Suprapubic skin (tissue), 4 donors: ENCODE data around the gene GLYATL1B. TPM values are rescaled to one million over a fixed set of nuclear protein-coding genes. Genes with fewer than 3 reads are reported as not detected.
"Not testable (repeated sequence)": the region's sequence is repeated elsewhere in the genome, so short reads cannot be mapped to it uniquely, and the experiment has no call there.

Source experiments
- DNase-seq, 2 donors: peaks; one replicate each; pipeline ENCODE4 v3.0.0-alpha.2; 2019; ENCODE audit warnings: low spot score in 2 of 2
- H3K27ac ChIP-seq: fragments of 200-600 bp; sonication (generic); one replicate; pipeline ENCODE4 v1.5.1; 2019
- H3K27me3 ChIP-seq: fragments of 200-600 bp; sonication (generic); one replicate; pipeline ENCODE4 v1.5.1; 2019
- H3K36me3 ChIP-seq: fragments of 200-600 bp; sonication (generic); one replicate; pipeline ENCODE4 v1.5.1; 2019
- H3K4me1 ChIP-seq: fragments of 200-600 bp; sonication (generic); one replicate; pipeline ENCODE4 v1.5.1; 2019
- H3K4me3 ChIP-seq: fragments of 200-600 bp; sonication (generic); one replicate; pipeline ENCODE4 v1.5.1; 2019; ENCODE audit warnings: mild to moderate bottlenecking
- H3K9me3 ChIP-seq: fragments of 200-600 bp; sonication (generic); one replicate; pipeline ENCODE4 v1.5.1; 2019
- CTCF ChIP-seq, 2 donors: fragments of 200-600 bp in 1 of 2; fragments of 450-650 bp in 1 of 2; sonication (generic) in 1 of 2; IDR thresholded peaks; one replicate each; pipeline ENCODE4 v1.5.1; 2016 to 2019; ENCODE audit warnings: antibody characterized with exemption in 2 of 2, mild to moderate bottlenecking in 1 of 2, moderate library complexity in 1 of 2
- EP300 ChIP-seq: sonication (generic); formaldehyde crosslinking; IDR thresholded peaks from one replicate; pipeline ENCODE4 v1.6.1; 2017; ENCODE audit warnings: antibody characterized with exemption
- POLR2A ChIP-seq, 2 donors: fragments of 450-650 bp; IDR thresholded peaks; one replicate each; pipeline ENCODE4 v1.6.1; 2017; ENCODE audit warnings: antibody characterized with exemption in 2 of 2, mild to moderate bottlenecking in 2 of 2, moderate library complexity in 2 of 2
- POLR2AphosphoS5 ChIP-seq, 3 donors: sonication (generic); formaldehyde crosslinking; IDR thresholded peaks; one replicate each; pipeline ENCODE4 v1.6.1; 2017; ENCODE audit warnings: antibody characterized with exemption in 3 of 3
- WGBS: methylation state at CpG from one replicate; pipeline ENCODE4 v1.1.5; 2018; 5-methylcytosine and 5-hydroxymethylcytosine counted together
- total RNA-seq, 4 donors: library from RNA; depleted of rRNA; stranded (reverse); fragments of >200 nt; gene quantifications; one replicate each; pipeline ENCODE4 v1.1.0, GENCODE V29; 2016

GLYATL1B gene
- total RNA-seq, 4 donors from 2014 or later, result not detected

DNA sequence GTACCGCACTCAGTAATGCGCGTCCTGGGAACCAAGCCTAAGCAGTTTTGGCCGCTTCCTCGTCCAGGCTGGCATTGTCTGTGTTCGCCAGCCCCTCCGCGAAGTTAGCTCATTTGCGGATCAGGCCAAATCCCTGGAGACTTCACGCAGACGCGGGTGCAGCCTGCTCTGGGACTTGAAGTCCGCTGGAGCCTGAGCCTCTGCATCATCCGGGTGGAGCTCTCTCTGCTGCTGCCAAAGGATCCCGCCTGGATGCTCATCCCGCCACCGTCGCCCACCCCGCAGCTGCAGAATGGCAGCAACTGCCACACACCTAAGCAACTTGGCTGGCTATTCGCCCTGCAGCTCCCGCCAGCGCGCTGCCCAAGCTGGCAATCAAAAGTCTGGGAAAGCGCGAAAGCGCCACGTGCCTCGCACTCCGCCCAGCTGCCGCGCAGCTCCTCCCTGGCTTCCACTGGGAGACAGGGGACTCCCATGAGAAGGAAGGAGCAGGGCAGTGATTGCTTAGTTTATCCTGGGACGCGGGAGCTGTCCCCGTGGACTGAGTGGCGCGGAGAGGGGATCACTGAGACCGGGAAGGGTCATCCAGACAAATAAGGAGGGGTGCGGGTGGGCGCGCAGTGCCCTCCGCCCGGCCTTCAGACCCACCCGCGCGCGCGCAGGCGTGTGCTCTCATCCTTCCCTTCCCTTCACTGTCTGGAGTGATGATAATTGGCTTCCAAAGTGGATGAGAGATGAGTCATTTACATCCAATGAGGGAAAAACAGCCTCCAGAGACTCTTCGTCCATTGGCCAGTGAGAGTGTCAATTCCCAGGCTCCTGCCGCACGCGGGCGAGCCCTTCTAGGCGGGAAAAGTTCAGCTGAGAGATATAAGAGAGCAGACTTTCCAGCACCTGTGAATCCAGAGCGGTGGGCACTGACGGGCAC, 23.2 kb upstream of the GLYATL1B start:
- WGBS, result 65% methylated on average over 43 of the region's 56 CpGs
- TF ChIP-seq EP300 (no peak), POLR2A (IDR thresholded peaks at IDR 0.05) (no peak), POLR2AphosphoS5 (IDR thresholded peaks at IDR 0.05) (no peak), CTCF (IDR thresholded peaks at IDR 0.05) (no peak)
- H3K27ac ChIP-seq, result no peak overlapping the region

DNA sequence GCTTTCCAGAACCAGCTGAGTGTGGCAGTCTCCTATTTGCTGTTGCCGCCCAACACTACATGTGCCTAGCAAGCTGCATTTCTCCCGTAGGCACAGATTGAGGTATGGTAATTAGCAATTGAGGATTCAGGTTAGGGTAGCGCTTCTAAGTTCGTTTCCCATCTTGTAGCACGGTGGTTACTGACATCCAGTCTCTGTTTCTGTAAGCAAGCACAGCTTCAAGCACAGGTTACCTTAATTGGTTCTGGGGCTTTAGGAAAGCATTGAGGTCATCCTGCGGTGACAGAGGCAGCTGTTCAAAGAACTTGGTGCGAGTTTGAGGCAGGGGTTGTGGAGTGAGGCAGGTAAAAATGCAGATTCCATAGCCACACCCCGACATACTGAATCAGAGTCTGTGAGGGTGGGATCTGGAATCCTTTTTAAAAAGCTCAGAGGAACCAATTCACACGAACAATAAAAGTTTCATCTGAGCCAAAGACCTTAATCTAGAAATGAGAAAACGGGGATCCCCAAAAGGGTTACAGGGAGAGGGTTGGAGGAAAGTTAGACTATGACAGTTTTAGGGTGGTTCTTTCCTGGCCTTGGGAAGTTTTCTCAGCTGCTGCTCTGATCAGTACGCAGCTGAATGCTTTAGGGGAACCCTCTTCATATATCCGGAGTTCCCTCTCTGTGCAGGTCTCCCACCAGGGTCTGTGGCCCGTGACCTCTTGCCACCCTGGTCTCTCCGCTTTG, 21.9 kb upstream of the GLYATL1B start:
- H3K27ac ChIP-seq, DNase-seq, H3K9me3 ChIP-seq, H3K36me3 ChIP-seq, H3K4me1 ChIP-seq, H3K4me3 ChIP-seq: not testable (repeated sequence)
- H3K27me3 ChIP-seq, result peaks cover 36% of the 10 kb centered on the region
- WGBS, result 77% methylated on average over 14 of the region's 14 CpGs

More for the DNA sequence above, 23.2 kb upstream of the GLYATL1B start:
- H3K9me3 ChIP-seq, result no peaks in the 10 kb centered on the region
- DNase-seq, result no peak
- H3K36me3 ChIP-seq, result no peaks in the 10 kb centered on the region
- H3K27me3 ChIP-seq, result peaks cover 36% of the 10 kb centered on the region
- H3K4me1 ChIP-seq, result peaks cover 8% of the 10 kb centered on the region
- no peak overlapping the region for H3K4me3 ChIP-seq

DNA sequence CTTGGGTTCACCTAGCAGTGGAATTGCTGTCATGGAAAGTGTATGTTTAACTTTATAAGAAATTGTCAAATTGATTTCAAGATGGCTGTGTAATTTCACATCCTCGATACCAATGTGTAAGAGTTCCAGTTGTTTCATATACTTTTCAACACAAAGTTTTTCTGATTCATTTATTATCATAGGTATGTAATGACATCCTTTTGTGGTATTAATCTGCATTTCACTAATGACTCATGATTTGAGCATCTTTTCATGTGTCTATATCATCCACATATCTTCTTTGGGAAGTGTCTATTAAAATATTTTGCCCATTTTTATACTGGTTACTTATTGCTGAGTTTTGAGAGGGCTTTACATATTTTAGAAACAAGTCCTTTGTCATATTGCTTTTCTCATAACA, 17.0 kb upstream of the GLYATL1B start:
- no peak overlapping the region for H3K4me3 ChIP-seq
- no peaks in the 10 kb centered on the region for H3K9me3 ChIP-seq
- no peak for DNase-seq
- H3K27me3 ChIP-seq, result peaks cover 12% of the 10 kb centered on the region
- 86% methylated on average over 1 of the region's 1 CpG for WGBS
- no peak overlapping the region for H3K27ac ChIP-seq
- no peaks in the 10 kb centered on the region for H3K36me3 ChIP-seq
- no peaks in the 10 kb centered on the region for H3K4me1 ChIP-seq
- no peak for TF ChIP-seq EP300
- no peak for TF ChIP-seq CTCF (IDR thresholded peaks at IDR 0.05)

GRCh38 chr11:59076876-59077571, 9.1 kb upstream of the GLYATL1B start:
- Histone ChIP-seq H3K9me3 (no peaks in the 10 kb centered on the region), H3K27me3 (peaks cover 1% of the 10 kb centered on the region), H3K4me1 (no peaks in the 10 kb centered on the region), H3K4me3 (no peak overlapping the region), H3K27ac (no peak overlapping the region), H3K36me3 (no peaks in the 10 kb centered on the region)
- TF ChIP-seq POLR2A (IDR thresholded peaks at IDR 0.05) (no peak), CTCF (IDR thresholded peaks at IDR 0.05) (no peak), POLR2AphosphoS5 (IDR thresholded peaks at IDR 0.05) (no peak), EP300 (no peak)
- 85% methylated on average over 8 of the region's 8 CpGs for WGBS
- no peak for DNase-seq

GRCh38 chr11:59078435-59078834, 7.7 kb upstream of the GLYATL1B start:
- no peaks in the 10 kb centered on the region for H3K27me3 ChIP-seq
- no peak for DNase-seq
- 73% methylated on average over 2 of the region's 2 CpGs for WGBS
- no peak overlapping the region for H3K4me3 ChIP-seq
- TF ChIP-seq CTCF (IDR thresholded peaks at IDR 0.05), result no peak
- no peak for TF ChIP-seq POLR2AphosphoS5 (IDR thresholded peaks at IDR 0.05)
- TF ChIP-seq POLR2A (IDR thresholded peaks at IDR 0.05), result no peak
- TF ChIP-seq EP300, result no peak
- no peaks in the 10 kb centered on the region for H3K36me3 ChIP-seq
- H3K9me3 ChIP-seq, result no peaks in the 10 kb centered on the region
- H3K27ac ChIP-seq, result no peak overlapping the region
- H3K4me1 ChIP-seq, result no peaks in the 10 kb centered on the region
